GM21576 (cell line): ENCODE data around the gene HAUS3.

ENCODE experiments used
- ATAC-seq: cut with Tn5 transposase; IDR thresholded peaks from one replicate; pipeline ENCODE4 v1.9.1; 2021; ENCODE audit warnings: mild to moderate bottlenecking, moderate library complexity; ENCODE audit not compliant: unreplicated experiment

HAUS3 gene

GRCh38 chr4:2241410-2242353, at the start of gene HAUS3, which contains the start of gene POLN:
Gene HAUS3 (minus strand): TSS chr4:2242121. CDS start chr4:2240946, 1,175 bp downstream.
Gene POLN (minus strand): TSS chr4:2242121. CDS start chr4:2229231, 12,890 bp downstream.
- peak; percentile 88 for ATAC-seq

GRCh38 chr4:2290974-2291704, 49.2 kb upstream of the HAUS3 start:
- ATAC-seq: no peak

GRCh38 chr4:2290488-2290887, 48.6 kb upstream of the HAUS3 start:
- ATAC-seq: no peak

GRCh38 chr4:2289955-2290333, 48.0 kb upstream of the HAUS3 start:
- ATAC-seq: no peak

- no peak for ATAC-seq
Observed at GRCh38 chr4:2289311-2289954, 47.5 kb upstream of the HAUS3 start.

GRCh38 chr4:2288051-2288541, 46.2 kb upstream of the HAUS3 start:
- ATAC-seq: no peak

GRCh38 chr4:2287594-2287915, 45.6 kb upstream of the HAUS3 start:
- no peak for ATAC-seq

- no peak for ATAC-seq
Observed at GRCh38 chr4:2286904-2287593, 45.1 kb upstream of the HAUS3 start.

- no peak for ATAC-seq
Observed at GRCh38 chr4:2285613-2286381, 43.9 kb upstream of the HAUS3 start.

GRCh38 chr4:2284934-2285612, 43.2 kb upstream of the HAUS3 start:
- ATAC-seq: no peak

GRCh38 chr4:2284161-2284933, 42.4 kb upstream of the HAUS3 start:
- ATAC-seq: no peak

- ATAC-seq: no peak
Observed at GRCh38 chr4:2283199-2283711, 41.3 kb upstream of the HAUS3 start.

- ATAC-seq: peak; percentile 64
Observed at GRCh38 chr4:2281575-2282343, 39.8 kb upstream of the HAUS3 start.

GRCh38 chr4:2280531-2281300, 38.8 kb upstream of the HAUS3 start:
- no peak for ATAC-seq

- ATAC-seq: no peak
Observed at GRCh38 chr4:2277956-2278355, 36.0 kb upstream of the HAUS3 start.

- no peak for ATAC-seq
Observed at GRCh38 chr4:2276581-2277325, 34.8 kb upstream of the HAUS3 start.
